Fibroblast of lung (primary cell): Measurements from ENCODE around the gene NECTIN4. TPM values are rescaled to one million over a fixed set of nuclear protein-coding genes. Genes with fewer than 3 reads are reported as not detected.

Source experiments
- DNase-seq, 2 donors: peaks; one replicate each; pipeline versions ENCODE4 v3.0.0 to v3.0.0-alpha.2; 2010; ENCODE audit warnings: low read depth in 2 of 2
- H2AFZ ChIP-seq: 2 replicates; pipeline ENCODE4 v1.5.1; 2012; ENCODE audit warnings: low read length, control low read depth, inconsistent platforms
- H3K27ac ChIP-seq: 2 replicates; pipeline ENCODE4 v1.5.1; 2011; ENCODE audit warnings: low read length, control low read depth; ENCODE audit not compliant: insufficient read depth
- H3K27me3 ChIP-seq: 2 replicates; pipeline ENCODE4 v1.5.1; 2011; ENCODE audit warnings: mild to moderate bottlenecking, low read length; ENCODE audit not compliant: control insufficient read depth, insufficient read depth
- H3K36me3 ChIP-seq: 2 replicates; pipeline ENCODE4 v1.5.1; 2011; ENCODE audit warnings: low read length; ENCODE audit not compliant: control insufficient read depth, insufficient read depth
- H3K4me1 ChIP-seq: 2 replicates; pipeline ENCODE4 v1.5.1; 2011; ENCODE audit warnings: low read length; ENCODE audit not compliant: control insufficient read depth, insufficient read depth; ENCODE audit errors: extremely low read depth
- H3K4me2 ChIP-seq: 2 replicates; pipeline ENCODE4 v1.5.1; 2011; ENCODE audit warnings: low read length, control low read depth; ENCODE audit not compliant: insufficient read depth; ENCODE audit errors: extremely low read depth
- H3K4me3 ChIP-seq, 4 experiments: fragments of 200-600 bp in 1 of 4; sonication (generic) in 1 of 4; replicated peaks in 1 of 4; 2 replicates each; pipeline ENCODE4 v1.5.1; 2011 to 2016; ENCODE audit warnings: low read length in 4 of 4, low read depth in 3 of 4, mild to moderate bottlenecking in 3 of 4, control low read depth in 2 of 4, inconsistent platforms in 1 of 4, mixed read lengths in 1 of 4; ENCODE audit not compliant: insufficient read depth in 1 of 4; ENCODE audit errors: control extremely low read depth in 1 of 4
- H3K79me2 ChIP-seq: 2 replicates; pipeline ENCODE4 v1.5.1; 2012; ENCODE audit warnings: mild to moderate bottlenecking, low read length, inconsistent platforms; ENCODE audit not compliant: control insufficient read depth, insufficient read depth
- H3K9ac ChIP-seq: 2 replicates; pipeline ENCODE4 v1.5.1; 2011; ENCODE audit warnings: mild to moderate bottlenecking, low read length, control low read depth; ENCODE audit not compliant: insufficient read depth
- H3K9me3 ChIP-seq: 2 replicates; pipeline ENCODE4 v1.5.1; 2012; ENCODE audit warnings: low read depth, low read length; ENCODE audit not compliant: control insufficient read depth, insufficient read depth
- H4K20me1 ChIP-seq: 2 replicates; pipeline ENCODE4 v1.5.1; 2011; ENCODE audit warnings: low read length; ENCODE audit not compliant: control insufficient read depth, insufficient read depth; ENCODE audit errors: extremely low read depth
- CTCF ChIP-seq, 2 donors: IDR thresholded peaks in 1 of 2; conservative IDR thresholded peaks in 1 of 2; 1 replicate in 1 of 2; 2 replicates in 1 of 2; pipeline ENCODE4 v1.5.1; 2011 to 2012; ENCODE audit warnings: low read length in 2 of 2, control low read depth in 1 of 2, inconsistent platforms in 1 of 2, low read depth in 1 of 2, mild to moderate bottlenecking in 1 of 2
- EZH2 ChIP-seq: IDR thresholded peaks from 2 replicates; pipeline ENCODE4 v1.5.1; 2012; ENCODE audit warnings: low read length, control low read depth, mild to moderate bottlenecking; ENCODE audit errors: missing control alignments
- polyA plus RNA-seq, 2 donors: library from polyadenylated mRNA; depleted of rRNA in 1 of 2; stranded (reverse) in 1 of 2; unstranded in 1 of 2; fragments of >200 nt; gene quantifications; 2 replicates each; pipeline ENCODE4 v1.2.1, GENCODE V29; 2011 to 2012; ENCODE audit warnings: missing spikeins in 1 of 2
- total RNA-seq: library from RNA; depleted of rRNA; stranded (reverse); fragments of >200 nt; gene quantifications from 2 replicates; pipeline ENCODE4 v1.2.1, GENCODE V29; 2014

Gene NECTIN4
- total and polyA plus RNA-seq, 2 donors (not counting 1 experiment from before 2014, with no cell fraction given), result 0.16 to 0.33 TPM

GRCh38 chr1:161074676-161075368, 14.5 kb downstream of the NECTIN4 start:
- Histone ChIP-seq H3K27ac (no peak overlapping the region), H3K9me3 (no peaks in the 10 kb centered on the region), H4K20me1 (no peaks in the 10 kb centered on the region), H3K36me3 (no peaks in the 10 kb centered on the region), H3K4me2 (no peak overlapping the region), H2AFZ (no peak overlapping the region), H3K4me1 (no peaks in the 10 kb centered on the region), H3K4me3 (no peak overlapping the region), H3K79me2 (no peaks in the 10 kb centered on the region), H3K27me3 (no peaks in the 10 kb centered on the region), H3K9ac (no peak overlapping the region)
- TF ChIP-seq CTCF (conservative IDR thresholded peaks at IDR 0.05 in 1 of 2, IDR thresholded peaks at IDR 0.05 in 1 of 2; ENCODE audit: low read depth in 1 of 2, low read length in 2 of 2) (no peak), EZH2 (no peak)
- no peak for DNase-seq

GRCh38 chr1:161073474-161074121, 15.8 kb downstream of the NECTIN4 start:
- Histone ChIP-seq H3K9ac (no peak overlapping the region), H3K4me2 (no peak overlapping the region), H3K4me1 (no peaks in the 10 kb centered on the region), H4K20me1 (no peaks in the 10 kb centered on the region), H3K9me3 (no peaks in the 10 kb centered on the region), H3K79me2 (no peaks in the 10 kb centered on the region), H2AFZ (no peak overlapping the region), H3K36me3 (no peaks in the 10 kb centered on the region), H3K27ac (no peak overlapping the region), H3K27me3 (no peaks in the 10 kb centered on the region), H3K4me3 (no peak overlapping the region)
- no peak for TF ChIP-seq CTCF (conservative IDR thresholded peaks at IDR 0.05 in 1 of 2, IDR thresholded peaks at IDR 0.05 in 1 of 2; ENCODE audit: low read depth in 1 of 2, low read length in 2 of 2)
- no peak for TF ChIP-seq EZH2
- DNase-seq, result no peak

GRCh38 chr1:161072751-161073449, 16.5 kb downstream of the NECTIN4 start:
- H4K20me1 ChIP-seq, result no peaks in the 10 kb centered on the region
- no peaks in the 10 kb centered on the region for H3K4me1 ChIP-seq
- no peak for DNase-seq
- H3K79me2 ChIP-seq, result no peaks in the 10 kb centered on the region
- H3K4me2 ChIP-seq, result no peak overlapping the region
- no peak overlapping the region for H2AFZ ChIP-seq
- no peak overlapping the region for H3K9ac ChIP-seq
- H3K36me3 ChIP-seq, result no peaks in the 10 kb centered on the region
- peaks cover 1% of the 10 kb centered on the region for H3K27me3 ChIP-seq
- H3K27ac ChIP-seq, result no peak overlapping the region
- no peak for TF ChIP-seq CTCF (conservative IDR thresholded peaks at IDR 0.05 in 1 of 2, IDR thresholded peaks at IDR 0.05 in 1 of 2; ENCODE audit: low read depth in 1 of 2, low read length in 2 of 2)
- TF ChIP-seq EZH2, result no peak
- H3K9me3 ChIP-seq, result no peaks in the 10 kb centered on the region
- no peak overlapping the region for H3K4me3 ChIP-seq
